ENCODE results near the gene CACNA1H.
"Not testable (repeated sequence)": the region's sequence is repeated elsewhere in the genome, so short reads cannot be mapped to it uniquely, and the experiment has no call there.

CACNA1H gene

DNA sequence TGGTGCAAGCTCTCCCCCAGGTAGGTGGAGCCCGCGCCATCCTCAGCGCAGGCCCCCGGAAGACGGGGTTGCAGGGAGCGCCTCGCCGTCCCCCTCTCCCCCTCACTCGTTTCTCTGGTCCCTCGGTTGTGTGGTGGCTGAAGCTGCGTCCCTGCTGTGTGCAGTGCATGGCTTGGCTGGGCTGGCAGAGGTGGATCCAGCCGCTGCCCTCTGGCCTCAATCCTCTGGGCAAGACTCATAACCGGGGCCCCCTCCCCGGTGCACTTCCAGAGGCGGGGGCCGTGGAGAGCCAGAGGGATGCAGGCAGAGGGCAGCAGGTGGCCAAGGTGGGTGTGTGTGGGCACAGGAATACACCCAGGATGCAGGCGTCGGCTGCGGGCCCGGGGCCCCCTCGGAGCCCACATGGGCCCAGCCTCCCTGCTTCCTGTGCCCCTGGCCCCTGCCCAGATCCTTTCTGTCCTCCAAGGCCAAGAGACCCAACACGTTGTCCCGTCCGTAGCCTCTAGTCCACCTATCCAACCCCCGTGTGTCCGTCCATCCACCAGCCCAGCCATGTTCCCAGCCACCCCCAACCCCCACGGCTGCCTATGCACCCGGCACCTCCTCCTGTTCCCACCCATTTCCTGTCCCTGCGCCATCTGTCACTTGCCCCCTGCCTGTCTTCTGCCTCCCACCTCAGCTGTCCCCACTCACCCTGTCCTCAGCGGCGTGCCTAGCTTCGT, 62.8 kb downstream of the CACNA1H start:
- DNase-seq: no peak

DNA sequence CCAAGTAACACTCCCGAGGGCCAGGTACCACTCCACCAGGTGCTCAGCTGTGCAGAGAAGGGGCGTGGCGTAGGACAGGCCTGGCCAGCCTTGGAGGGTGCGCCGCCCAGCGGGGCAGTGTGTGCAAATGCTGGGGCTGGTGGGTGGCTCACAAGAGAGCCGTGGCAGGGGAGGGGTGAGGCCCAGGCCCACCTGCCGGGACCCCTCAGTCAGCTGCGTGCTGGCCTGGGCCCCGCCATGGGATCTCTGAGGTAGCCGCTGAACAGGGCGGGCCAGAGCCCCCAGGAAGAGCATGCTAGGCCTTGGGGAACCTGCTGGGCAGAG, 63.4 kb downstream of the CACNA1H start:
- no peak for DNase-seq

DNA sequence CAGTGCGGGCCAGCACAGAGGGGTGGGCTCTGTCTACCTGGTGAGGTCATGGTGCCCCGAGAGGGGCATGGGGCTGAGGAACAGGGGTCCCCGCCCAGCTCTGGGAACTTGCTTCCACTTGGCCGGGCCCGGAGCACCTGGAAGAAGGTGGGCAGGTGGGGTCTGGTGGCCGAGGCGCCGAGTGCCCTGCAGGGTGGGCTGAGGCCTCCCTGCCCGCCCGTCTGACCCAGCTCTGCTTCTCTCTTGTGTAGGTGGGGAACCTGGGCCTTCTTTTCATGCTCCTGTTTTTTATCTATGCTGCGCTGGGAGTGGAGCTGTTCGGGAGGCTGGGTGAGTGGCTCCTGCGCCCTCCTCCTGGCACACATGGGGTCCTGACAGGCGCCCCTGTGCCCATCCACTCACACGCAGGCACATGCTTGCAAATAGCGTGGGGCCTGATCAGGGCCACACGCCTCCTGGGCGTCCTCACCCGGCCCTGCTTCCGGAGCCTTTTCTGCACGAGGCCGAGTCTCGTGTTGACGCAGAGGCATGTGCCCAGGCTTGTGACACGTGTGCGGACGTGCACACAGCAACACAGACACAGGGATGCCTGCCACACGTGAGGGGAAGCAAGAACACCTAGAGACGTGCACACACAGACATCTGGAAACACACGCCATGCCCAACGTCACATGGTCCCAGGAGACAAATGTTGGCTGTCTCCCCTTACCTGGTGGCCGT, 63.9 kb downstream of the CACNA1H start:
- DNase-seq: no peak

DNA sequence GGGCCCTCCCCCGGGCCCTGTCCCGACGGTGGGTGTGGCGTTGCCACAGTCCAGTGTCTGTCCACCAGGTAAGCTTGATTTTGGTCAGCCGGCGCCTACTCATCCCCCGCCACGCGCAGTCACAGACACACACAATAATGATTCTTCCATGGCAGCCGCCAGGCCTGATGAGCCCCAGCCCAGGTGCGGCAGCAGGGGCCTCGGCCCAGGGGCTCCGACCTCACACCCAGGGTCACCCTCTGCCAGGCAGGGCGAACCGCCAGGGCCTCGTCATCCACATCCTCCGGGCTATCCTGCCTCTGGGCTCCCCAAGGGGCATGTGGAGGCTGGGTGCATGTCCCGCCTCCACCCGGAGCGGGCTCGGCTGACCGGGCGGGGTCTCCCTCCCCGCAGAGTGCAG, 64.6 kb downstream of the CACNA1H start:
- DNase-seq: no peak

DNA sequence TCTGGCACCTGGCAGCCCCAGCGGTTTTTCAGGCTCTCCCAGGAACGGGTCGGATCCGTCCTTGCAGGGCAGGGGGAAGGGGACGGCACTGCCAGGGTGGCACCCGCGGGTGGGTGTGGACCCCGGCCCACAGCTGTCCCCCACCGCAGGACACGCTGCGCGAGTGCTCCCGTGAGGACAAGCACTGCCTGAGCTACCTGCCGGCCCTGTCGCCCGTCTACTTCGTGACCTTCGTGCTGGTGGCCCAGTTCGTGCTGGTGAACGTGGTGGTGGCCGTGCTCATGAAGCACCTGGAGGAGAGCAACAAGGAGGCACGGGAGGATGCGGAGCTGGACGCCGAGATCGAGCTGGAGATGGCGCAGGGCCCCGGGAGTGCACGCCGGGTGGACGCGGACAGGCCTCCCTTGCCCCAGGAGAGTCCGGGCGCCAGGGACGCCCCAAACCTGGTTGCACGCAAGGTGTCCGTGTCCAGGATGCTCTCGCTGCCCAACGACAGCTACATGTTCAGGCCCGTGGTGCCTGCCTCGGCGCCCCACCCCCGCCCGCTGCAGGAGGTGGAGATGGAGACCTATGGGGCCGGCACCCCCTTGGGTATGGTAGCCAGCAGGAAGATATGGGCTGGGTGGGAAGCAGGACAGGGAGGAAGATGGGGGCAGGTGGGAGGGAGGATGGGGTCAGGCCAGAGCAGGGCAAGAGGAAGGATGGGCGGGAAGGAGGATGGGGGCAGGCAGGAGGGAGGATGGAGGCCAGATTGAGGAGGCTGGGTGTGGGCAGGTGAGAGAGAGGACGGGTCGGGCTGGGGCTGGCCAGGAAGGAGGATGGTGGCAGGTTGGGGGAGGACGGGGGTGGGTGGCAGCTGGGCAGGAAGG, 65.4 kb downstream of the CACNA1H start:
- DNase-seq: no peak

DNA sequence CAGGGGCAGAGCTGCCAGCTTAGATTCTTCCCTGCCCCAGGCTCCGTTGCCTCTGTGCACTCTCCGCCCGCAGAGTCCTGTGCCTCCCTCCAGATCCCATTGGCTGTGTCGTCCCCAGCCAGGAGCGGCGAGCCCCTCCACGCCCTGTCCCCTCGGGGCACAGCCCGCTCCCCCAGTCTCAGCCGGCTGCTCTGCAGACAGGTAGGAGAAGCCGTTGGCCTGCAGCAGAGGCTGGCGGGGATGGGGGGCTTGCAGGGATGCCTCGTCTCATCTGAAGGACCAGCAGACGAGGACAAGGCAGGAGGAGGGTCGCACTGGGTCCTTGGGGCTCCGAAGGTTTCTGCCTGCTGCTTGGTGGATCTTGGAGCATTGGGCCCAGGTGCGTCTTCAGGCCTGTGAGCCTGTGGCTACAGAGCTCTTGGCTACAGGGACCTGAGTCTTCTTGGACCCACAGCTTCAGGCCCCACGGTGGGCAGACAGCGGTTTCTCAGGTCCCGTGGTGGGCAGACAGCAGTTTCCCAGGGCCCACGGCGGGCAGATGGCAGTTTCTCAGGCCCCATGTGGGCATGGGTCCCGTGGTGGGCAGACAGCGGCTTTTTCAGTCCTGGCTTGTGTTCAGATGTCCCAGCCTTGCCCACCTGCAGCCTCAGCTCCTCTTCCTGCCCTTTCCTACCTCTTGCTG, 66.2 kb downstream of the CACNA1H start:
- DNase-seq: no peak

DNA sequence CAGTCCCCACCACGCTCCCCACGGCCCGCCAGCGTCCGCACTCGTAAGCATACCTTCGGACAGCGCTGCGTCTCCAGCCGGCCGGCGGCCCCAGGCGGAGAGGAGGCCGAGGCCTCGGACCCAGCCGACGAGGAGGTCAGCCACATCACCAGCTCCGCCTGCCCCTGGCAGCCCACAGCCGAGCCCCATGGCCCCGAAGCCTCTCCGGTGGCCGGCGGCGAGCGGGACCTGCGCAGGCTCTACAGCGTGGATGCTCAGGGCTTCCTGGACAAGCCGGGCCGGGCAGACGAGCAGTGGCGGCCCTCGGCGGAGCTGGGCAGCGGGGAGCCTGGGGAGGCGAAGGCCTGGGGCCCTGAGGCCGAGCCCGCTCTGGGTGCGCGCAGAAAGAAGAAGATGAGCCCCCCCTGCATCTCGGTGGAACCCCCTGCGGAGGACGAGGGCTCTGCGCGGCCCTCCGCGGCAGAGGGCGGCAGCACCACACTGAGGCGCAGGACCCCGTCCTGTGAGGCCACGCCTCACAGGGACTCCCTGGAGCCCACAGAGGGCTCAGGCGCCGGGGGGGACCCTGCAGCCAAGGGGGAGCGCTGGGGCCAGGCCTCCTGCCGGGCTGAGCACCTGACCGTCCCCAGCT, 67.3 kb downstream of the CACNA1H start:
- no peak for DNase-seq

DNA sequence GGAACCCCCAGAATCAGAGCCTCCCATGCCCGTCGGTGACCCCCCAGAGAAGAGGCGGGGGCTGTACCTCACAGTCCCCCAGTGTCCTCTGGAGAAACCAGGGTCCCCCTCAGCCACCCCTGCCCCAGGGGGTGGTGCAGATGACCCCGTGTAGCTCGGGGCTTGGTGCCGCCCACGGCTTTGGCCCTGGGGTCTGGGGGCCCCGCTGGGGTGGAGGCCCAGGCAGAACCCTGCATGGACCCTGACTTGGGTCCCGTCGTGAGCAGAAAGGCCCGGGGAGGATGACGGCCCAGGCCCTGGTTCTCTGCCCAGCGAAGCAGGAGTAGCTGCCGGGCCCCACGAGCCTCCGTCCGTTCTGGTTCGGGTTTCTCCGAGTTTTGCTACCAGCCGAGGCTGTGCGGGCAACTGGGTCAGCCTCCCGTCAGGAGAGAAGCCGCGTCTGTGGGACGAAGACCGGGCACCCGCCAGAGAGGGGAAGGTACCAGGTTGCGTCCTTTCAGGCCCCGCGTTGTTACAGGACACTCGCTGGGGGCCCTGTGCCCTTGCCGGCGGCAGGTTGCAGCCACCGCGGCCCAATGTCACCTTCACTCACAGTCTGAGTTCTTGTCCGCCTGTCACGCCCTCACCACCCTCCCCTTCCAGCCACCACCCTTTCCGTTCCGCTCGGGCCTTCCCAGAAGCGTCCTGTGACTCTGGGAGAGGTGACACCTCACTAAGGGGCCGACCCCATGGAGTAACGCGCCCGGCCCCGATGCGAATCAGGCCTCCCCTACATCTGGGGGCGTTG, 68.1 kb downstream of the CACNA1H start:
- DNase-seq: no peak

DNA sequence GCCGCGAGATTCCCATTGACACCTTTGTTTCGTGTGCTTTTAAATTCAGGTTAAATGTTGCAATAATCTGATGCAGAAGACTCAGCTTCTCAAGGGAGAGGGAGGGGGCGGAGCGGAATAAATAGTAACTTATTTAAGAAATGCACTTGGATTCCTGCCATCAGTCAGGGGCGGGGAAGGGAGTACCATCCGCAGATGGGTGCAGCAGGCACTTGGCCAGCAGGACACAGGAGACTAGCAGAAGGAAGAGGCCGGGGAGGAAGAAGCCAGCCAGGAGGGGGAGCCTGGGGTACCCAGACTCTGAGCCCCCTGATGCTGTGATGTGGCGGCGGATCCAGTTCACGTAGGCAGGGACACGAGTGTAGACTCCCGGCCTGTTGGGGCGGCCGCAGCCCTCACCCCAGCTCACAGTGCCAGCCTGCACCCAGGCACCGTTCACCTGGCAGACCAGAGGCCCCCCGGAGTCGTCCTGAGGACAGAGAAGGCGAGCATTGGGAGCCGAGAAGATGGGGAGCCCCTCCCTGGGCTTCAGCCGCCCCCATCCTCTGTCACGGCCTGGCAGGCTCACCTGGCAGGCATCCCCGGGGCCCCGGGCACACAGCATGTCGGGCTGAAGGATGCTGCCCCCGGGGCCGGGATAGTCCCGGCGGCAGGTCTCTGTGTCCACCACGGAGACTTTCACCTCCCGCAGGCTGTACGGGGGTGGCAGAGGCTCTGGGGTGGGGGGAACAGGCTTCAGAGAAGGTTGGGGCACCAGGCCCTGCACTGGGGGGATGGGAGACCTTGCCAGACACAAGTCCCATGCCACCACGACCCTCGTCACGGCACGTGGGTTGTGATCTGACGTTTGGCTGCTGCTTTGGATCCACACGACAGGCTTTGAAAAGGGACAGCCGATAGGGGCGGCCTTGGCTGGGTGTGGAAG, 69.0 kb downstream of the CACNA1H start:
- DNase-seq: no peak

DNA sequence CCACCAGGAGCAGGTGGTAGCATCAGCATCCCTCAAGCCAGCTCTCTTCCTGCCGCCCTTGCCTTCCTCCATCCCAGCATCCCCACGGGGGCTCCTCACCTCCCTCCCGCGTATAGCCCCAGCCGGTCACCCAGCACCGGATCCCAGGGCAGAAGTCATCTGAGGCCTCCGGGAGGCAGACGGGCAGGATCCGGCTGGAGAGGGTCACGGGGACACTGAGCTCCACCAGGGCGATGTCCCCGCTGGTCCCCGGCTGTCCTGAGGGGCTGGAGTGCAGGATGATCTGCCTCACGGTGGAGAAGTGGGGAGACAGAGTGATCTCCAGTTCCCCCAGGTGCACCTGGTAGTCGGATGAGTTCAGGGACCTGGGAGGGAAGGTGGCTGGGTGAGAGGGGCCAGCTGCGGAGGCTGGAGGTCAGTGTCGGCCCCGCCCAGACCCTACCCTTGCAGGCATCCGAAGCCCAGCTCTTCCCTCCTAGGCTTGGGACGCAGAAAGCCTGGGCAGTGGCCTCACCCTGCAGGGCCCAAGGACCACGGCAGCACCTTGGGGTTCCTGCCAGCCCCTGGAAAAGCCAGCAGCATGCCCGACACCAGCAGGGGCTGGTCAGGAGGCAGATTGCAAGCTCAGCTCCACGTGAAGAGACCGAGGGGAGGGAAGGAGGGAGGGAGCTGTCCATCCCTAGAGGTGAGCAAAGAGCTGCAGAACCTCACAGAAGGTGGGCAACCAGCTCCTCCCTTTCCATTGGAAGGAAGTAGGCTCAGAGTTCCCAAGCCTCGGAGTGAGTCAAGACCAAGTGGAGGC, 69.8 kb downstream of the CACNA1H start:
- no peak for DNase-seq

DNA sequence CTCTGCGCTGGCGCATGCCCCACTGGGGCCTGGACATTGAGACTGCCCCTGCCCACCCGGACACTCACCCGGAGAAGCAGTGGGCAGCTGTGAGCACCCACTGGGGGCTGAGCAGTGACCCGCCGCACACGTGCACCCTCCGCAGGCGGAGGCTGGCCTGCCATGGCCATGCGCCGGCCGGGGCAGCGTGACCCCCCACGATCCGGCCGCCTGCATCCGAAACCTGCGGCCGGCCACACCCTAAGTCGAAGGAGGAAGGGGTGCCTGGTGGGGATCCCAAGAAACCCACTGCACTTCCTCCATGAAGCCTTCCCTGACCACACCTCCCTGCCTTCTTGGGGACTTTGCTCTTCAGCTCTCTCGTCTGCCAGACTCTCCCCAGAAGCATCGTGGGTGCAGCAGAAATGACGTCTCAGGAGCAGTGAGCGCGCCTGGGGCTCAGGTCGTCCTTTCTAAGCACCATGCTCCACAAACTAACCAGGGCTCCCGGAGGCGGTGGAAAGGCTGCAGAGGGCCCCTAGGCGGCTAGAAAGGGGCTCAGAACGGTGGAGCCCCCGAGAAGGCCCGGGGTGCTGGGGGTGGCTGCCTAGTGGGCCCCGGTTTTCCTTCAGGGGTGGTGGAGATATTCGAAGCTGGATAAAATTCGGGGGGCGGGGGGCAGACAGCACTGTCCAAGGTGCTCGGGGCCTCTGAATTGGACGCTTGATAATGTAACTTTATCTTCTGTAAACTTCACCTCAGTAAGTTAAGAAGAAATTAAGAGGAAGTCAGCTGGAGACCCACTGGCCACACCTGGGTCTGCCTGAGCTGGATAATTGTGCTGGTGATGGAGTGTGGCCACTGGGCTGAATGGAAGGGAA, 70.7 kb downstream of the CACNA1H start:
- DNase-seq: no peak

DNA sequence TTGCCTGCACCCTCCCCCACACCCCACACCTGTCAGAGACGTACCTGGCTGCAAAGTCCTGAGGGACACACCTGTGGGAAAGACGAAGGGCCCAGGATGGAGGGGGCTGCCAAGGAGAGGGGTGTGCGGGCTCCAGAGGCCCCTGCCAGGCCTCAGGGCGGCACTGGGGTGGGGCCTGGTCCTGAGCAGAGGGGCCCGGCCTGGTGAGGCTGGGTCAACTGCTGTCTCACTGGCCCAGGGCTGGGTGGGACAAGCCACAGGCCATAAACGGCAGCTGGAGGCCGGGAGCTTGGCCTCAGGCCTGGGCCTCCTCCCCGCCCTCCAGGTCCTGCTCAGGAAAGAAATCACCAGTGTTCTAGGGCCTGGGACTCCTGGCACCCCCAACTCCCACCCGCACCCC, 71.7 kb downstream of the CACNA1H start:
- no peak for DNase-seq

DNA sequence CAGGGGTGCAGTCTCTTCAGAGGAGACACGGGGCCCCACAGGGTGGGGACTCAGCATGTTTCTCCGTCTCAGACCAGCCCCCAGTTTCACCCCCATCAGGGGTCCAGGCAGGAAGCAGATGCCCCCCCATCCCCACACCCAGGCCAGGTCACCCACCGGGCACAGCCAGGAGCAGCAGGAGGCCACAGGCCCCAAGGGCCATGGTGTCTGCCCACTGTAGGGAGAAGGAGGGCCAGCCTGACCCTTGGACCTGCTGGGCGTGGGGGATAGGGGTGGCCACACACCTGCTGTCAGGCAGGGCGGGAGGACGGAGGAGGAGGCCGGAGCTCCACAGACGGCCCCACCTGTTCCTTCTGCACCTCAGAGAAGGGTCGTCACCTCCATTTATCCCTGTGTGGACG, 72.1 kb downstream of the CACNA1H start, which contains the start of gene TPSG1:
Gene TPSG1, minus strand, starts transcription at position 218 of the 401 bp plus-strand sequence. Its CDS starts 16 bp downstream, at position 202.
- no peak for DNase-seq

DNA sequence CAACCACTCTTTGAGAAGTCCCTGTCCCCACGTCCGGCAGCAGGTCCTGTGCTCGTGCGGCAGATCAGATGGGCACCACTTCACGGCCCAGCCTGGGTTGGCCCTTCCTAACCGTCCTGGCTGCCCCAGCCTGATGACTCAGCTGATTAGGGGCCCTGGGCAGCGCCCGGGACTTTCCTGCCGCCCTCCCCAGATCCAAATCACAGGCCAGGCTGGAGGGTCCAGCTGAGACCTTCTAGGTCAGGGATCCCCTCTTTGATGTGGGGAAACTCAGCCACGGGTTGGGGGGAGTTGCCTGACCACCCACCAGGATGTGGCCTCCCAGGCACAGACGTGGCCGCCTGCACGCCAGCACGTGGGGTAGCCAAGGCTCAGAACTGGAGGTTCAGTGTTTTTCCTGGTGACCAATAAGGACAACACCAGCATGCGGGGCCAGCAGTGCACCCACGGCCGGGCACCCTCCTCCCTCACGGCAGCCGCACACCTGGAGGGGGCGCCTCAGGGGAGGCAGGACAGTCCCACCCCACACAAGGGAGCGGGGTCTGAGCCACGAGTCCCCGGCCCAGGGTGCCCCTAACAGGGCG, 72.9 kb downstream of the CACNA1H start:
- DNase-seq: not testable (repeated sequence)

DNA sequence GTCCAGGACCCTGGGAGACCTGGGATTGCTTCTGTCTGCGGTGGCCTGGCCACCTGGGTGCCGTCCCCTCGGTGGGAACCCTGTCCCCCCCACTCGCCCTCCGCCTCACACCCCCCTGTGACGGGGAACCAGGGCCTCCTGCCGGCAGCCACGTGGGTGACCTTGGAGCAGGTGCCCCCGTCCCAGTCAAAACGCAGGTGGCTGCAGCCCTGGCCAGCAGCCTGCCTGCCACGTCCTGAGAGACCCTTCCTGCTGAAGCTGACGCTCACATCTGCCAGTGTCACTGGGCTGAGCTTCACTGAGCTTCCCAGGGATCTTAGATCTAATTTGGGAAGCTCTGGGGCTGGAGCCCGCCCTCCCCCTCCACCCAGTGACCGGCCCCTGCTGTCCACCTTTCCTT, 73.8 kb downstream of the CACNA1H start:
- not testable (repeated sequence) for DNase-seq

DNA sequence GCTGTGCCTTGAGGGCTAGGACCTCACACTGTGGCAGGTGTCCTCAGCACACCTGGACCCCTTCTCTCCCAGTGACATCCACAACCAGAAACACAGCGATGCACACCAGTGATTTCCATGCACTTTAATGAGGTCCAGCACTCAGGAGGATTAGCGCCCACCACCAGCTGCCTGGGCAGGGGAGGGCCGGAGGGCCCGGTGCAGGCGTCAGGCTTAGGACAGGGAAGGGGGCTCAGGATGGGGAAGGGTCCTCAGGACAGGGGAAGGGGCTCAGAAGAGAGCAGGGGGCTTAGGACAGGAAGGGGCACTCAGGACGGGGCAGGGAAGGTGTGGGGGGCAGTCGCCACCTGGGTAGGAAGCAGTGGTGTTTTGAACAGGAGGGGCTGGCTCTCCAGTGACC, 75.3 kb downstream of the CACNA1H start:
- not testable (repeated sequence) for DNase-seq

DNA sequence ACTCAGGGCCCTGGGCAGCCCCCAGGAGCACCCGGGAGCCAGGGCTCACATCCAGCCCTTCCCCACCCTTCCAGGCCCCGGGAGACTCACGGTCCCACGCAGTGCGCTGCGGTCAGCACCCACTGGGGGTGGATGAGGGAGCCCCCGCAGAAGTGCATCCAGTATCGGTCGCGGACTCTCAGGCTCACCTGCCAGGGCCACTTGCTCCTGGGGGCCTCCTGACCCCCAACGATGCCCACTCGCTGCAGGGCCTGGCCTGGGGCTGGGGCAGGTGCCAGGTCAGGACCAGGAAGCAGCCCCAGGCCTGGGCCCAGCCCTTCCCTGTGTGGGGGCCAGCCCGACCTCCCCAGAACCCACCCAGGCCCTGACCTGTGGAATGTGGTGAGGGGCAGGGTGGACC, 76.6 kb downstream of the CACNA1H start:
- DNase-seq: not testable (repeated sequence)

DNA sequence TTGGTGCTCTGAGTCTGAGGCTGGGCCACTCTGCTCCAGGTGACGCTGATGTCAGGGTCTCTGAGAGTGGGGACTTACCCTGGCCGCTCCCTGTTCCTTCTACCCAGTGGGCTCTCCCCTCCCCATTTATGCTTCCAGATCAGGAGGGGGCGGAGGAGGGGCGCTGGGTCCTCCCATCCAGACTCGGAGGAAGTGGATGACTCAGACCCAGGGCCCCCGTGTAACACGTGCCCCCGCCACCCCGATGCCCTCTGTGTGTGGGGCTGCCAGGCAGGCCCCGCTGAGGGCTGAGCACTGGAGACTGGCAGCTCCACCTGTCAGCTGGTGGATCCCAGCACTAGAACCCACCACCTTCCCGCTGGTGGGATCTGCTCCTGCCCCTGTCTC, 77.2 kb downstream of the CACNA1H start, which contains the start of gene TPSB2:
Gene TPSB2, minus strand, starts transcription at position 101 of the 387 bp plus-strand sequence. CDS start 233 bp downstream, outside the sequence.
- DNase-seq: not testable (repeated sequence)
